Amniotic epithelial cell (primary cell): ENCODE data around the gene ZAP70.

Experiments
- DNase-seq: peaks from one replicate; pipeline ENCODE4 v3.0.0-alpha.2; 2010; ENCODE audit warnings: low read depth

ZAP70 gene

DNA sequence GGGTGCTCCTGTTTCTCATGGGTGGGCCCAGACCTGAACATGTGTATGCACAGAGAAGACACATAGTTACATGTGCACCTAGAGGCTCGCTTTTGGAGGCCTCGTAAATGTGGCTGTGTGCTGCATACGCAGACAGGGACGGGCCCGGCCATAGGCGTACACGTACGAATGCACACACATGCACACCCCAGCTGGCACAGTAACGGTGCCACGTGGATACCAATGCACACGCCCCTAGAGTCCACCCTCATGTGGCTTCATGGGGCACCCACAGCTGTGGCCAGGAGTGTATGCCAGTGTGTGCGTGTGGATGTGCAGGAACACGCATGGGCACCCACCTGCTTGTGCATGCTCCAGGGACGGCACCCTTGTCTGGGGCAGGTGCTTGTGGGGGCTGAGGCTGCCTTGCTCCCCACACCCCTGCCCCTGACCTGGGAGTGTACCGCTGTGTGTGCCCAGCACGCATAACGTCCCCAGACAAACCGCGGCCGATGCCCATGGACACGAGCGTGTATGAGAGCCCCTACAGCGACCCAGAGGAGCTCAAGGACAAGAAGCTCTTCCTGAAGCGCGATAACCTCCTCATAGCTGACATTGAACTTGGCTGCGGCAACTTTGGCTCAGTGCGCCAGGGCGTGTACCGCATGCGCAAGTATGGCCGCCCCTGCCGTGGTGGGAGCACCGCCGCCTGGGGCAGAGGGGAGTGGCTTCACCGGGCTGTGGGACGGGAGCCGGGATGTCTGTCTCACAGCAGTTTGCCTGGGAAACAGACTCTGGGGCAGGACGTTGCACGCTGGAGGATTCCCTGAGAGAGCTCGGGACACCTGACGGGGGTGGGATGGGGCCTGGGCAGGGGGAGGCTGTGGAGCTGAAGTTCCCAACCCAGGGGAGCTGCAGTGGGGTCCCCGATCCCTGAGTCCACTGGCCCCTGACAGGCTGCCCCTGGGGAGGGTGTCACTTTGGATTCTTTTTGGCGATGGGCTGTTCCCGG is 21.0 kb downstream of the ZAP70 start:
- DNase-seq: no peak

DNA sequence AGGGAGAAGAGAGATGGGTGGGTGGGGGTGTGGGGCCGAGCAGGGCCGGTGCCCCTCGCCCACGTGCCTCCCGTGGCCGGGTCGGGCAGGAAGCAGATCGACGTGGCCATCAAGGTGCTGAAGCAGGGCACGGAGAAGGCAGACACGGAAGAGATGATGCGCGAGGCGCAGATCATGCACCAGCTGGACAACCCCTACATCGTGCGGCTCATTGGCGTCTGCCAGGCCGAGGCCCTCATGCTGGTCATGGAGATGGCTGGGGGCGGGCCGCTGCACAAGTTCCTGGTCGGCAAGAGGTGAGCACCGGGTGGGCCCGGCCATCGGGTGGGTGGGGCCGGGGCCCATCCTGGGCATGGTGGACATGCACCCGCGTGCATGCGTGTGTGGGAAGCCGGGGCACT is 21.8 kb downstream of the ZAP70 start:
- DNase-seq: no peak

DNA sequence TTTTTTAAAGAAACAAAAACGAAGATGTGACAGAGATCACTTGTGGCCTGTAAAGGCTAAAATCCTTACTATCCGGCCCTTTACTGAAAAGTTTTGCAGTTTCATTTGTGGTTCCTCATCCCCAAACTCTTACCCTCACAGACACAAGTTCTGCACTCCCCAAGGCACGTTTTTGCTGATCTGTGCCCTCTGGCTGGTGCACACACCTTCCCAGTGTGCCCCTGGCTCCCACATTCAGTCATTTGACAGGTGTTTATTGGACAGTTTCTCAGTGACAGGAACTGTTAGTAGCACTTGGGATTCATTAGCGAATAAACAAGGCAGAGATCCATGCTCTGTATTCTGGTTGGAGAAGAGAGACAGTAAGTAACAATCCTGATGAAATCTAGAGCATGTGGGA is 22.8 kb downstream of the ZAP70 start:
- DNase-seq: no peak

DNA sequence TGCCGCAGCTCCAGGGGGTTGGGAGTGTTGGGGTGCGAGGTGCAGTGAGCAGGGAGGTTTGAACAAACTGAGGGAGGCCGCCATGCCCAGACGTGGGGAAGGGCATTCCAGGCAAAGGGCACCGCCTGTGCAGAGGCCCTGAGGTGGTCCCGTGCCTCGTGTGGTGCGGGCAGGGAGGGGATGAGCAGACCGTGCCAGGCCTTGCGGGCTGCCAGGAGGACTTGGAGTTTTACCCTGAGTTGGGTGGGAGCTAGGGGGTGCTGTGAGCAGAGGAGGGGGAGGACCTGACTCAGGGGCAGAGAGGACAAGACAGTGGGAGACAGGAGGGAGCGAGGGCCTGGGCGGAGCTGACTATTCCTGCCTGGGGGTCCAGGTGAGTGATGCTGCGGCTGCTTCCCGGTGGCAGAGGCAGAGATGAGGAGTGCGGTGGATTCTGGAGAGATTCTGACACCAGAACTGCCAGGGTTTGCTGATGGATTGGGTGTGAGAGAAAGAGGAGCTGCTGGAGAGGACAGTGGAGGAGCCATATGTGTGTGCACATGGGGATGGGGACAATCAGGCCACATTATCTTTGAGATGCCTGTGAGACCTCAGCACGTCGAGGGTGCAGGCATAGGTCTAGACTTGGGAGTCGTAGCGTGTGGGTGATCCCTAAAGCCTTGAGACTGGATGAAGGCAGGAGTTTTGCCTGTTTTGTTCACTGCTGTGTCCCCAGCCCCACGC is 23.4 kb downstream of the ZAP70 start:
- DNase-seq: no peak

DNA sequence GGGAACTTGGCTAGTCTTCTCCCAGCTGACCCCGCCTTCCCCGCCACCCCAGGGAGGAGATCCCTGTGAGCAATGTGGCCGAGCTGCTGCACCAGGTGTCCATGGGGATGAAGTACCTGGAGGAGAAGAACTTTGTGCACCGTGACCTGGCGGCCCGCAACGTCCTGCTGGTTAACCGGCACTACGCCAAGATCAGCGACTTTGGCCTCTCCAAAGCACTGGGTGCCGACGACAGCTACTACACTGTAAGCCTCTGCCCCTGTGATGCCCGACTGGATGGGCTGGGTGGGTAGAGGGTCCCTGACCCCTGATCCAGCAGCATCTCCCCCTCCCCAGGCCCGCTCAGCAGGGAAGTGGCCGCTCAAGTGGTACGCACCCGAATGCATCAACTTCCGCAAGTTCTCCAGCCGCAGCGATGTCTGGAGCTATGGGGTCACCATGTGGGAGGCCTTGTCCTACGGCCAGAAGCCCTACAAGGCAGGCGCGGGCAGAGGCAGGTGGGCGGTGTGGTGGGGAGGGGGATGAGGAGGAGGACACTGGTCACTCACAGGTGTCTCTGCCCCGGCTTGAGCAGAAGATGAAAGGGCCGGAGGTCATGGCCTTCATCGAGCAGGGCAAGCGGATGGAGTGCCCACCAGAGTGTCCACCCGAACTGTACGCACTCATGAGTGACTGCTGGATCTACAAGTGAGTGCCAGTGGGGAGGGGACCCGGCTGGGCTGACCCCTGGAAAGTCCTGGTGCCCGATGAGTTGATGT is 24.2 kb downstream of the ZAP70 start:
- no peak for DNase-seq

DNA sequence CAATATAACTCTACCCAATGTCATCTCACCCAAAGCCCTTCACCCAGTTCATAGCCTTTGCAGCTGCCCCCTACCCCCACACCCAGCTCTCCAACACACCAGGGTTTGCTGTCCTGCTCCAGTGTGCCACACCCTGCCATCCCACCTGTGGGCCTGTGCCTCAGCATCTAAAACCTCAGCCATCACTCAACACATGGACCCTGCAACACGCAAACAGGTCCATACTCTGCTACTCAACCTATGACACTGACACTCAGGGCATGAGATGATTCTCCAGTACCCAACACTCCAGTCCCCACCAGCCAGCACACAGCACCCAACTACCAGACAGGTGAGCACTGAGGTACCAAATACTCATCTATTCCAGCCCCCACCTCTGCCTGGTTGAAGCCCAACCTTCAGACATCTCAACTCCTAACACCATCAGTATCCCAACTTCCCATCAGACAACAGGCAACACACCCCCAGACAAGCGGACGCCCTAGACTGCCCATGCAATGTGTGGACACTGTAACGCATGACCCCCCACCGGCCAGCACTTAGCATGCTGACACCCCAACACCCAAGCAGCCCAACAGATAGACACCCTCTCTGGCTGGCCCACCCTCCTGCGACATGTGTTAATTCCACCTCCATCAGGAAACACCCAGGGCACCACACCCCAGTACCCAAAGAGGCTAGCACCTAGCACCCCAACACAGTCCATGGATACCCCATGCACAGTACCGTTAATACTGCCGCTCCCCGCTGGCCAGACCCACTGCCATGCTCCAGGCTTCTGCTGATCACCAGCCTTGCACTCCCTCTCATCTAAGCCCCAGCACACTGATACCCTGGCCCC is 25.0 kb downstream of the ZAP70 start:
- no peak for DNase-seq

DNA sequence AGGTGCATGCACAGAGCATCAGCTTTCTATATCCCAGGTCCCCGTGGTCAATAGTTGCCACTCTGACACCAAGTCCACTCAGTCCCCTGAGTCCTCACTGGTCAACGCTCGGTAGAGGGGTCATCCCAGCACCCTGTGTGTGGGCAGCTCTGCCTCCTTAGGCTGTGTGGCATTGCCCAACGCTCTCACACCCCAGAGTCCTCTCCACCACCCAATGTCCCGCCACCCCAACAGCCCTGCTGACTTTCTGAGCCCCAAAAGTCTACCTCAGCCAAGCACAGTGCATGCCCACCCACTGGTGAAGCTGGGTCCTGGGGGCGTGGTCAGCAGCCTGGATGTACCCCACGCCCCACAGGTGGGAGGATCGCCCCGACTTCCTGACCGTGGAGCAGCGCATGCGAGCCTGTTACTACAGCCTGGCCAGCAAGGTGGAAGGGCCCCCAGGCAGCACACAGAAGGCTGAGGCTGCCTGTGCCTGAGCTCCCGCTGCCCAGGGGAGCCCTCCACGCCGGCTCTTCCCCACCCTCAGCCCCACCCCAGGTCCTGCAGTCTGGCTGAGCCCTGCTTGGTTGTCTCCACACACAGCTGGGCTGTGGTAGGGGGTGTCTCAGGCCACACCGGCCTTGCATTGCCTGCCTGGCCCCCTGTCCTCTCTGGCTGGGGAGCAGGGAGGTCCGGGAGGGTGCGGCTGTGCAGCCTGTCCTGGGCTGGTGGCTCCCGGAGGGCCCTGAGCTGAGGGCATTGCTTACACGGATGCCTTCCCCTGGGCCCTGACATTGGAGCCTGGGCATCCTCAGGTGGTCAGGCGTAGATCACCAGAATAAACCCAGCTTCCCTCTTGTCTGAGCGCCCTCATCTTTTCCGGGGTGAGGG is 25.9 kb downstream of the ZAP70 start:
- DNase-seq: no peak

DNA sequence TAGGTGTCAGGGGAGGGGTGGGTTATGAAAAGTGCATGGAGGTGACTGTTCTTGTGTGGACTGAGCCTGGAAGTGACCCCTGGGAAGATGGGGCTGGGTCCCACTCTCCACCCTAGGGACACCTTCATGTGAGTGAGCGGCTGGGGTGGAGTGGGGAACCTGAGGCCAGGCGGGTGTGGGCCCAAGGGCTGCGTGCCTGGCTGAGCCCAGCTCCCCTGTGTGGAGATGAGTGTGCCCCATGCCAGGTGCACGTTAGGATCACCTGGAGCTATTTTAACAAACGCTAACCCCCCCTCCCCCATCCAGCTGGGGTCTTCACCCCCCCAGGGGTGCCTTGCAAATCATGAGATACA is 26.5 kb downstream of the ZAP70 start:
- no peak for DNase-seq

DNA sequence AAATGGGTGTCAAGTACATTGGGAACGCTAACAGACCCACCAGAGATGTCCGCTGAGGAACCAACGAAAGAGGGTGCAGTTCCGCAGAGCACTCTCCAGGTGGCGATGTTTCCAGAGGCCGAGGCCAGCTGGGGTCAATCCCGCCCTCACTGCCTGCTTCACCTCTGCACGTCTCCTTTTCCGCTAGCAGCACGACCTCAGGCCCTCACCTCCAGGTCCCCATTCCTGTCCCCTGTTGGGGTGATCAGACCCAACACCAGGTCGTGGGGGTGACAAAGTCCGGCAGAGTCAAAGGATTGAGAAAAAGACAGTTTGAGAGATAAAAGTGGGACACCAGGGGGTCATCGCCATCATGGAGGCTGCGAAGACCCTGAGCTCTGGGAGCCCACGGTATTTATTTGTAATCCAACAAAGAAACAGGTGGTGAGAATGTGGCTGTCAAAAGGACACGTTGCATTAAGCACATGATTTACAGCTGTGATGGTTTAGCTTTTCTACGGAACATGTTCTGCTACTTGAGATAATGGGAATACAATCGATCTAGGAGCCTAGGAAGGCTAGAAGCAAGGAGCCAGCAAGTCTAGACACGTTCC is 27.3 kb downstream of the ZAP70 start:
- peak; percentile 42 for DNase-seq

DNA sequence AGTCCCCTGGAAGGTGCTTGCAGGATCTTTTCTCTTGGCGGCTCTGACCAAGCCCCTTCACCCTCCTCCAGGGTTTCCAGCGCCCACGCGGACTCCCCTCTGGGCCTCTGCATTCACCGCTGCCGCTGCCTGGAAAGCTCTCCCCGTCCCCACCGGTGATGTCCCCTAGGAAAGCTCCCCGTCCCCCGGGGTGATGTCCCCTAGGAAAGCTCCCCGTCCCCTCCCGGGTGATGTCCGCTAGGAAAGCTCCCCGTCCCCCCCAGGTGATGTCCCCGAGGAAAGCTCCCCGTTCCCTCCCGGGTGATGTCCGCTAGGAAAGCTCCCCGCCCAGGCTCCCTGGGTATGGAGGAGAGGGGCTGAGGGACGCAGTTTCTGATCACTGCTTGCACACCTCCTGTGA is 27.9 kb downstream of the ZAP70 start:
- no peak for DNase-seq

DNA sequence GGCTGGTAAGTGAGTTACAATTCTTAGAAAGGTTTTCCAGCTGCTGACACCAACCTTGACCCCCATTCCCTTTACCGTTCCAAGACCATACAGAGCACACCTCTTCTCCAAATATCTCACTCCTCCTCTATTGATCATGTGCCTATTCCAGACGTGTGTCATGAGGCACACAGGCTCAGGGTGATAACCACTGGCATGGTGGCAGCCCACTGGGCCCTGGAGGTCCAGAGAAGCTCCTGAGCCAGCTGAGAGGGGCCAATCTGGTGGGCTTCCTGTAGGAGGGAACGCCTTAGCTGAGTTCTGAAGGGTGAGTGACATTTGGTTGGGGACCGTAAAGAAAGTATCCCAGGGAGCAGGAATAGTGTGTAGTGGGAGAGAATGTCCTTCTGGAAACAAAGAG is 28.3 kb downstream of the ZAP70 start:
- DNase-seq: no peak

DNA sequence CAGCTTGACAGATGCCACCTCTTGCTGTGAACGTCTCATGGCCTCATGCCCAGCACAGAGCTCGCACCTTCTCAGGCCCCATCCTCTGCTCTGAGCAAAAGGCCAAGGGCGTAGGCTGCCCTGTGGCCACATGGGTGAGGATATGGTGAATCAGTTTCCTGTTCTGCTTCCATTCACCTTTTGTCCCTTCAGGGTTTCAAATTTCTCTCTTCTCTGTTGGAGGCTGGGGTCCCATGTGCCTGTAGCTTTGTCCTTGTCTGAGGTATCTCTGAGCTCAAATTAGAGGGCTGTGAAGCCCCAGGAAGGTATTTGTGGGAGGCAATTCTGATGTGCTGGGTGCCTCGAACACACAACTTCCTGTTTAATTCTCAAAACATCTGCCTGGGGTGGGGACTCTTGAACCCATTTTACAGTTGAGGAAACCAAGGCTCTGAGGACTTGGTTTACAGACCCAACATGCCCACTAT is 29.0 kb downstream of the ZAP70 start:
- no peak for DNase-seq

DNA sequence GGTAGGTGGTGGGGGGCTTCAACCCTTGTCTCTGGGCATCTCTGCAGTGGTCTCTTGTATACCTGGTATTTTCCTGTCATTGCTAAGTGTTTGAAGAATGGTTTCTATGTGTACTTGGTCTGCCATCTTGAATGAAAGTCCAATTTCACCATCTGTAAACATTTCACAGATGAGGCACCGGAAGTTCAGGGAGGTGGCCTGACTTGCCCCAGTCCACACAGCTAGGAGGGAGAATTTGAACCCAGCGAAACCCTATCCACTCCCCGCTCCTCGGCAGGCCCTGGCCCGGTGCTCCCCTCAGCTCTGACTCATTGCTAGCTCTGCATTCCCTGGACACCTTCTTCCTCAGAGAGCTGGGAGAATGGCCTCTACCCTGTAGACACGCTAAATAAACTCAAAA is 30.5 kb downstream of the ZAP70 start:
- DNase-seq: no peak

DNA sequence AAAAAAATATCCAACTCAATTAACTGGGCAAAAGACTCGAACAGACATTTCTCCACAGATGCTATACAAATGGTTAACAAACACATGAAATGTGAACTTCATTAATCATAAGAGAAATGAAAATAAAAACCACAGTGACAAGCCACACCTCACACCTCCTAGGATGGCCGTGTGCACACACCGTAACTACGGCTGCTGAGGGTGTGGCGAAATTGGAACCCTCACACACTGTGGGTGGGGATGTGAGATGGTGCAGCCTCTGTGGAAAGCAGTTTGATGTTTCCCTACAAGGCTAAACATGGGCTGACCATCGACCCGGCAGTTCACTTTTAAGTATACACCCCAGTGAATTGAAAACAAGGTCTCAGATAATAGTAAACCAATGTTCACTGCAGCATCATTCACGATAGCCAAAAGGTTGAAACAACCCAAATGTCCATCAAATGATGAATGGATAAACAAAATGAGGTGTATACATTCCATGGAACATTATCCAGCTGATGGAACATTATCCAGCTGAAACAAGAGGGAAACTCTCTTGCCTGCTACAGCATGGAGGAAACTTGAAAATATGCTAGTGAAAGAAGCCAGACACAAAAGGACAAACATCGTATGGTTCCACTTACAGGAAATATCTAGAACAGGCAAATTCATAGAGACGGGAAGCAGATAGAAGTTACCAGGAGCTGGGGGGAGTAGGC is 32.2 kb downstream of the ZAP70 start:
- DNase-seq: no peak

DNA sequence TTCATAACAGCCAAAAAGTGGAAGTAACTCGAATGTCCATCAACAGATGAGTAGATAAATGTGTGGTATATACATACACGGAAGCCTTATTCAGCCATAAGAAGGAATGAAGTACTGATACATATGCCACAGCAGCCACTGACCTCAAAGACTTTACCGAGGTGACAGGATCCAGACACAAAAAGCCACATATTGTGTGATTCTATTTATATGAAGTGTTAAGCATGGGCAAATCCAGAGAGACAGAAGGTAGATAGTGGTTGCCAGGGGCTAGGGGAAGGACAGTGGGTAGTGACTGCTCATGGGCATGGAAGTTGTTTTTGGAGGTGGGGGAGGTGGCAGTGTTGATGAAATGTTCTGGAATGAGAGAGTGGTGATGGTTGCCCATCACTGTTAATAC is 33.9 kb downstream of the ZAP70 start:
- DNase-seq: no peak

DNA sequence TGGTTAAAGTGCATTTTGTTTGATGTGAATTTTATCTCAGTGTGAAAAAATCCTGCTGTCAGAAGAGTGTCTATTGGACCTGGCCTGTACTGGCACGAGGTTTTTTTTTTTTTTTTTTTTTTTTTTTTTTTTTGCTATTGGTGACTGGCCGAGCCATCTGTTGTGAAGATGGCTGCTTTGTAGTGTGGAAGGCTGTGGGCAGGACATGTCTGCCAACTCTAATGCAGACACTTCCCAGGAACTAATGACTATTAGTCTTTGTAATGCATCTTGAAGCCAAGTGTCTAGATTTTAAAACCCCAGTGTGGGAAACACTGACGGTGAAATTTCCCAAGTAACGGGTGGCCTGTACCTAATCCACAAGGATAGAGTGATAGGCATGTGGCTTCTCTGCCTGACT is 34.3 kb downstream of the ZAP70 start:
- DNase-seq: peak; percentile 44

DNA sequence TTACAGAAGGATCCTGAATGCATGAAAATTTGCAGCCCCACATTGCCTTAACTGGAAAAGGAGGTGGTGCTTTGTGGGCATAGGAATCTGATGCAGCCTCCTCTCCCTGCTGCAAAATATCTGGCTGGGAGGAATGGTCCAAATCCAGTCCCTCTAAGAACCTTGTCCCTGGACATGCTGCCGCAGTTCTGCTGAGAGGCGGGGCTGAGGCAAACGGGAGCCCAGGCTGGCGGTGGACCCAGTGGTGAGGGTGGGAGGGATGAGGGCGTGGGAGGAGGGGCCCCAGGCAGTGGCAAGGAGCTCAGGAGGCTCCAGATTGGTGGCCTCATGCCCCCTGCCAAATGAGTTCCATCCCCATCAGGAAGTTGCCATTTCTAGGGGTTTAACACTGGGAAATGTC is 36.2 kb downstream of the ZAP70 start:
- DNase-seq: no peak

DNA sequence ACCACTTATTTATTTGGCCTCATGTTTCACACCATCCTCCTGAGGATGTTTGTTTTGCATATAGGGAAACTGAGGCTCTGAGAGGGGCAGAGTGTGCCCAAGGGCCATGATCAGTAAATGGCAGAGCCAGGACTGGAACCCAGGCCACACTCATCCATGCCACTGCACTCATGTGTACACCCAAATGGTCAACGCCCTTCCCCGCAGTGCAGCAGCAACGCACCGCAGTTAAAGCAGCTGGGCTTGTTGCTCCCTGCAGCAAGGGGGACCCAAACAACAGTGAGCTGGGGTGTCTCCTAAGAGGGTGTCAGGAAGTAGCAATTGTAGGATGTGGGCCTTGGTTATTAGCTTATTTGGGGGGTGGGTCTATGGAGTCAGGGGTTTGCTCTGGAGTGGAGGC is 36.6 kb downstream of the ZAP70 start:
- DNase-seq: no peak

DNA sequence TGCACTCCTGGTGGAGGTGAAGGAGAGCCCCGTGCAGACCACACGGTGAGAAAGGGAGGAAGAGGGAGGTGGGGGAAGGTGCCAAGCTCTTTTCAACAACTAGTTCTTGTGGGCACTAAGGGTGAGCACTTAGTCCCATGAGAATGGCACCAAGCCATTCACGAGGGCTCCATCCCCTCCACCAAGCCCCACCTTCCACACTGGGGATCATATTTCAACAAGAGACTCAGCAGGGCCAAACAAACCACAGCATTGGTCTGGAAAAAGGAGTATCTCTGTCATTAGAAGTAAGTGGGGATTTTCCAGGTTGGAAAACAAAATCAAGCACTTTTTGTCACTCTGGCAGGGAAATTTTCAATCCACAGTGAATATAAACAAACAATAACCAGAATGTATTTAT is 38.4 kb downstream of the ZAP70 start:
- peak; percentile 20 for DNase-seq
